ENCODE measurements around the gene NSUN7. TPM values are rescaled to one million over a fixed set of nuclear protein-coding genes. Genes with fewer than 3 reads are reported as not detected.

NSUN7 gene
- total and polyA plus RNA-seq, 2 of the 13 experiments (the other 11 are each of a cell fraction or from before 2014, with no cell fraction given): 0.05 TPM; not detected in 1

GRCh38 chr4:40825014-40825838 is 75.5 kb downstream of the NSUN7 start:
- H3K27ac ChIP-seq (ENCODE audit: extremely low read length, insufficient read depth, low read length): no peak overlapping the region
- H2AFZ ChIP-seq (ENCODE audit: low read length): no peak overlapping the region
- no peaks in the 10 kb centered on the region for H3K79me2 ChIP-seq (ENCODE audit: insufficient read depth, low read length)
- H3K9me3 ChIP-seq (ENCODE audit: low read length): no peaks in the 10 kb centered on the region
- TF ChIP-seq GATAD2A (CRISPR knock-in tag; IDR thresholded peaks at IDR 0.05): no peak
- no peak for TF ChIP-seq MAF1 (CRISPR knock-in tag; IDR thresholded peaks at IDR 0.05; ENCODE audit: borderline replicate concordance)
- no peak for TF ChIP-seq U2AF2 (IDR thresholded peaks at IDR 0.05; ENCODE audit: low read depth, low read length)
- no peak for TF ChIP-seq ZNF230 (CRISPR knock-in tag; IDR thresholded peaks at IDR 0.05)
- TF ChIP-seq SIN3B (IDR thresholded peaks at IDR 0.05; ENCODE audit: low read length): no peak
- BruUV-seq (replicated peaks): no TSS peak
- no peaks in the 10 kb centered on the region for H3K27me3 ChIP-seq (ENCODE audit: control insufficient read depth in 1 of 2, insufficient read depth in 2 of 2, low read length in 2 of 2)
- H3K9ac ChIP-seq (ENCODE audit: insufficient read depth, low read depth, low read length): no peak overlapping the region
- no peak for DNase-seq (ENCODE audit: low spot score)
- H3K4me1 ChIP-seq (ENCODE audit: insufficient read depth, low read length): no peaks in the 10 kb centered on the region
- in situ Hi-C loops (cut with HindIII; ENCODE audit: extremely low pct_ligation_motif_present, low pct_unique_long_range_greater_than_20kb): no loop called here
- CTCF ChIA-PET (ENCODE audit: low intra/inter-chr PET ratio, low total read pairs): no interaction called here
- intact Hi-C loops (cut with micrococcal nuclease; ENCODE audit: unreplicated experiment): no loop called here
- no peak overlapping the region for H3K4me3 ChIP-seq (replicated peaks in 1 of 3; ENCODE audit: insufficient read depth in 1 of 3, low read depth in 2 of 3, low read length in 3 of 3)
- no peak for ATAC-seq
- no peak for FAIRE-seq
- 88% methylated on average over 12 of the region's 19 CpGs for WGBS (ENCODE audit: low lambda C conversion rate)
- H3K4me2 ChIP-seq (ENCODE audit: low read depth, low read length): no peak overlapping the region
- peaks cover 17 to 25% of the 10 kb centered on the region in 2 experiments; a peak in 4 of 5 replicates for H3K36me3 ChIP-seq (replicated peaks in 1 of 2; ENCODE audit: control insufficient read depth in 1 of 2, insufficient read depth in 2 of 2, low read length in 2 of 2)
- H4K20me1 ChIP-seq (ENCODE audit: insufficient read depth, low read length): no peaks in the 10 kb centered on the region
- POLR2A ChIA-PET: no interaction called here

- Histone ChIP-seq H3K4me3 (replicated peaks in 1 of 3; ENCODE audit: insufficient read depth in 1 of 3, low read depth in 2 of 3, low read length in 3 of 3) (no peak overlapping the region), H3K4me1 (ENCODE audit: insufficient read depth, low read length) (0 out of 2 replicates have a peak, but pooled peaks cover 9% of the 10 kb centered on the region), H3K4me2 (ENCODE audit: low read depth, low read length) (no peak overlapping the region), H4K20me1 (ENCODE audit: insufficient read depth, low read length) (no peaks in the 10 kb centered on the region), H3K9ac (ENCODE audit: insufficient read depth, low read depth, low read length) (no peak overlapping the region), H3K79me2 (ENCODE audit: insufficient read depth, low read length) (no peaks in the 10 kb centered on the region), H3K9me3 (ENCODE audit: low read length) (no peaks in the 10 kb centered on the region), H3K36me3 (replicated peaks in 1 of 2; ENCODE audit: control insufficient read depth in 1 of 2, insufficient read depth in 2 of 2, low read length in 2 of 2) (peaks cover 16 to 20% of the 10 kb centered on the region in 2 experiments; a peak in 4 of 5 replicates), H3K27me3 (ENCODE audit: control insufficient read depth in 1 of 2, insufficient read depth in 2 of 2, low read length in 2 of 2) (no peaks in the 10 kb centered on the region), H2AFZ (ENCODE audit: low read length) (no peak overlapping the region), H3K27ac (ENCODE audit: extremely low read length, insufficient read depth, low read length) (no peak overlapping the region)
- in situ Hi-C loops (cut with HindIII; ENCODE audit: extremely low pct_ligation_motif_present, low pct_unique_long_range_greater_than_20kb): no loop called here
- TF ChIP-seq NR1H2 (CRISPR knock-in tag; IDR thresholded peaks at IDR 0.05; ENCODE audit: borderline replicate concordance, low read depth) (no peak), ZNF280D (CRISPR knock-in tag; IDR thresholded peaks at IDR 0.05) (no peak), KAT7 (CRISPR knock-in tag; IDR thresholded peaks at IDR 0.05; ENCODE audit: borderline replicate concordance) (no peak), ZNF235 (CRISPR knock-in tag; IDR thresholded peaks at IDR 0.05; ENCODE audit: borderline replicate concordance) (no peak)
- POLR2A ChIA-PET: no interaction called here
- WGBS (ENCODE audit: low lambda C conversion rate): 95% methylated on average over 5 of the region's 5 CpGs
- no TSS peak for BruUV-seq (replicated peaks)
- FAIRE-seq (no peak), ATAC-seq (no peak), DNase-seq (ENCODE audit: low spot score) (no peak)
- intact Hi-C loops (cut with micrococcal nuclease; ENCODE audit: unreplicated experiment): no loop called here
- CTCF ChIA-PET (ENCODE audit: low intra/inter-chr PET ratio, low total read pairs): no interaction called here
Measured at GRCh38 chr4:40826821-40827220, 77.1 kb downstream of the NSUN7 start.

Data from HepG2 (cell line).